ENCODE measurements around the gene GRID1. TPM values are rescaled to one million over a fixed set of nuclear protein-coding genes. Genes with fewer than 3 reads are reported as not detected.

GRID1 gene
- total and polyA plus RNA-seq, 9 of the 15 experiments (the other 6 are each of a cell fraction or from before 2014, with no cell fraction given), result 0.01 to 7.2 (median 1.2) TPM

- no peak for FAIRE-seq
- in situ Hi-C loops (cut with MboI), result no loop called here
- no peaks in the 10 kb centered on the region for H3K36me3 ChIP-seq (ENCODE audit: control insufficient read depth, insufficient read depth, low read length)
- H3K79me2 ChIP-seq (ENCODE audit: control insufficient read depth, insufficient read depth, low read length), result no peaks in the 10 kb centered on the region
- 3% methylated on average over 5 of the region's 5 CpGs for WGBS (ENCODE audit: insufficient coverage, low coverage, missing lambda C conversion rate)
- no peaks in the 10 kb centered on the region; the same call in 1 of the 2 replicates for H4K20me1 ChIP-seq (replicated peaks; ENCODE audit: control insufficient read depth, insufficient read depth, low read length)
- ChIA-PET POLR2A (interaction anchor here (1.3 kb wide), 1 partner anchor 10 kb away, joined by 3 read pairs; no protein-coding TSS in a partner anchor), CTCF (ENCODE audit: low intra/inter-chr PET ratio) (no interaction called here)
- H3K27ac ChIP-seq (ENCODE audit: extremely low read depth, low read depth, low read length), result no peak overlapping the region
- BruUV-seq (replicated peaks), result no TSS peak
- no peaks in the 10 kb centered on the region for H3K9me1 ChIP-seq (ENCODE audit: control insufficient read depth, insufficient read depth, low read length)
- intact Hi-C loops (cut with micrococcal nuclease), result no loop called here
- no peak for DNase-seq (ENCODE audit: extremely low read depth in 1 of 4, low spot score in 3 of 4)
- no peaks in the 10 kb centered on the region for H3K9me3 ChIP-seq (replicated peaks; ENCODE audit: control insufficient read depth, insufficient read depth, low read depth, low read length)
- H2AFZ ChIP-seq (ENCODE audit: low read depth, low read length), result no peak overlapping the region
- no peak overlapping the region for H3K9ac ChIP-seq (ENCODE audit: insufficient read depth in 1 of 2, low read depth in 2 of 2, low read length in 2 of 2)
- H3K27me3 ChIP-seq (ENCODE audit: control insufficient read depth in 2 of 2, insufficient read depth in 2 of 2, low read length in 2 of 2), result peaks cover 0 to 3% of the 10 kb centered on the region in 2 experiments; a peak in 1 of 5 replicates
- no peak overlapping the region for H3K4me3 ChIP-seq
- no peak overlapping the region for H3K4me2 ChIP-seq (ENCODE audit: insufficient read depth, low read length)
- no peaks in the 10 kb centered on the region for H3K4me1 ChIP-seq (replicated peaks in 1 of 2; ENCODE audit: control insufficient read depth in 2 of 2, insufficient read depth in 2 of 2, low read length in 2 of 2)
- no peak for ATAC-seq
- no peak for TF ChIP-seq CREM (IDR thresholded peaks at IDR 0.05; ENCODE audit: low read depth)
- TF ChIP-seq KLF6 (CRISPR knock-in tag; IDR thresholded peaks at IDR 0.05; ENCODE audit: borderline replicate concordance), result no peak
- no peak for TF ChIP-seq SP1 (CRISPR knock-in tag; IDR thresholded peaks at IDR 0.05)
- no peak for TF ChIP-seq ID3 (CRISPR knock-in tag; IDR thresholded peaks at IDR 0.05)
- no peak for TF ChIP-seq ID3 (tag; IDR thresholded peaks at IDR 0.05)
- TF ChIP-seq KAT2B (IDR thresholded peaks at IDR 0.05; ENCODE audit: low read depth, low read length), result no peak
- TF ChIP-seq, protein P1, sequence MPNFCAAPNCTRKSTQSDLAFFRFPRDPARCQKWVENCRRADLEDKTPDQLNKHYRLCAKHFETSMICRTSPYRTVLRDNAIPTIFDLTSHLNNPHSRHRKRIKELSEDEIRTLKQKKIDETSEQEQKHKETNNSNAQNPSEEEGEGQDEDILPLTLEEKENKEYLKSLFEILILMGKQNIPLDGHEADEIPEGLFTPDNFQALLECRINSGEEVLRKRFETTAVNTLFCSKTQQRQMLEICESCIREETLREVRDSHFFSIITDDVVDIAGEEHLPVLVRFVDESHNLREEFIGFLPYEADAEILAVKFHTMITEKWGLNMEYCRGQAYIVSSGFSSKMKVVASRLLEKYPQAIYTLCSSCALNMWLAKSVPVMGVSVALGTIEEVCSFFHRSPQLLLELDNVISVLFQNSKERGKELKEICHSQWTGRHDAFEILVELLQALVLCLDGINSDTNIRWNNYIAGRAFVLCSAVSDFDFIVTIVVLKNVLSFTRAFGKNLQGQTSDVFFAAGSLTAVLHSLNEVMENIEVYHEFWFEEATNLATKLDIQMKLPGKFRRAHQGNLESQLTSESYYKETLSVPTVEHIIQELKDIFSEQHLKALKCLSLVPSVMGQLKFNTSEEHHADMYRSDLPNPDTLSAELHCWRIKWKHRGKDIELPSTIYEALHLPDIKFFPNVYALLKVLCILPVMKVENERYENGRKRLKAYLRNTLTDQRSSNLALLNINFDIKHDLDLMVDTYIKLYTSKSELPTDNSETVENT (CRISPR knock-in tag; IDR thresholded peaks at IDR 0.05), result no peak
- TF ChIP-seq NFXL1 (CRISPR knock-in tag; IDR thresholded peaks at IDR 0.05), result no peak
- TF ChIP-seq, protein P2, sequence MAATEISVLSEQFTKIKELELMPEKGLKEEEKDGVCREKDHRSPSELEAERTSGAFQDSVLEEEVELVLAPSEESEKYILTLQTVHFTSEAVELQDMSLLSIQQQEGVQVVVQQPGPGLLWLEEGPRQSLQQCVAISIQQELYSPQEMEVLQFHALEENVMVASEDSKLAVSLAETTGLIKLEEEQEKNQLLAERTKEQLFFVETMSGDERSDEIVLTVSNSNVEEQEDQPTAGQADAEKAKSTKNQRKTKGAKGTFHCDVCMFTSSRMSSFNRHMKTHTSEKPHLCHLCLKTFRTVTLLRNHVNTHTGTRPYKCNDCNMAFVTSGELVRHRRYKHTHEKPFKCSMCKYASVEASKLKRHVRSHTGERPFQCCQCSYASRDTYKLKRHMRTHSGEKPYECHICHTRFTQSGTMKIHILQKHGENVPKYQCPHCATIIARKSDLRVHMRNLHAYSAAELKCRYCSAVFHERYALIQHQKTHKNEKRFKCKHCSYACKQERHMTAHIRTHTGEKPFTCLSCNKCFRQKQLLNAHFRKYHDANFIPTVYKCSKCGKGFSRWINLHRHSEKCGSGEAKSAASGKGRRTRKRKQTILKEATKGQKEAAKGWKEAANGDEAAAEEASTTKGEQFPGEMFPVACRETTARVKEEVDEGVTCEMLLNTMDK (IDR thresholded peaks at IDR 0.05; ENCODE audit: borderline replicate concordance, insufficient read depth, low read depth, low read length, poor library complexity, severe bottlenecking), result no peak
- TF ChIP-seq, protein P3, sequence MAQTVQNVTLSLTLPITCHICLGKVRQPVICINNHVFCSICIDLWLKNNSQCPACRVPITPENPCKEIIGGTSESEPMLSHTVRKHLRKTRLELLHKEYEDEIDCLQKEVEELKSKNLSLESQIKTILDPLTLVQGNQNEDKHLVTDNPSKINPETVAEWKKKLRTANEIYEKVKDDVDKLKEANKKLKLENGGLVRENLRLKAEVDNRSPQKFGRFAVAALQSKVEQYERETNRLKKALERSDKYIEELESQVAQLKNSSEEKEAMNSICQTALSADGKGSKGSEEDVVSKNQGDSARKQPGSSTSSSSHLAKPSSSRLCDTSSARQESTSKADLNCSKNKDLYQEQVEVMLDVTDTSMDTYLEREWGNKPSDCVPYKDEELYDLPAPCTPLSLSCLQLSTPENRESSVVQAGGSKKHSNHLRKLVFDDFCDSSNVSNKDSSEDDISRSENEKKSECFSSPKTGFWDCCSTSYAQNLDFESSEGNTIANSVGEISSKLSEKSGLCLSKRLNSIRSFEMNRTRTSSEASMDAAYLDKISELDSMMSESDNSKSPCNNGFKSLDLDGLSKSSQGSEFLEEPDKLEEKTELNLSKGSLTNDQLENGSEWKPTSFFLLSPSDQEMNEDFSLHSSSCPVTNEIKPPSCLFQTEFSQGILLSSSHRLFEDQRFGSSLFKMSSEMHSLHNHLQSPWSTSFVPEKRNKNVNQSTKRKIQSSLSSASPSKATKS (CRISPR knock-in tag; IDR thresholded peaks at IDR 0.05), result no peak
- no peak for TF ChIP-seq ZNF668 (CRISPR knock-in tag; IDR thresholded peaks at IDR 0.05)
- TF ChIP-seq, protein P4, sequence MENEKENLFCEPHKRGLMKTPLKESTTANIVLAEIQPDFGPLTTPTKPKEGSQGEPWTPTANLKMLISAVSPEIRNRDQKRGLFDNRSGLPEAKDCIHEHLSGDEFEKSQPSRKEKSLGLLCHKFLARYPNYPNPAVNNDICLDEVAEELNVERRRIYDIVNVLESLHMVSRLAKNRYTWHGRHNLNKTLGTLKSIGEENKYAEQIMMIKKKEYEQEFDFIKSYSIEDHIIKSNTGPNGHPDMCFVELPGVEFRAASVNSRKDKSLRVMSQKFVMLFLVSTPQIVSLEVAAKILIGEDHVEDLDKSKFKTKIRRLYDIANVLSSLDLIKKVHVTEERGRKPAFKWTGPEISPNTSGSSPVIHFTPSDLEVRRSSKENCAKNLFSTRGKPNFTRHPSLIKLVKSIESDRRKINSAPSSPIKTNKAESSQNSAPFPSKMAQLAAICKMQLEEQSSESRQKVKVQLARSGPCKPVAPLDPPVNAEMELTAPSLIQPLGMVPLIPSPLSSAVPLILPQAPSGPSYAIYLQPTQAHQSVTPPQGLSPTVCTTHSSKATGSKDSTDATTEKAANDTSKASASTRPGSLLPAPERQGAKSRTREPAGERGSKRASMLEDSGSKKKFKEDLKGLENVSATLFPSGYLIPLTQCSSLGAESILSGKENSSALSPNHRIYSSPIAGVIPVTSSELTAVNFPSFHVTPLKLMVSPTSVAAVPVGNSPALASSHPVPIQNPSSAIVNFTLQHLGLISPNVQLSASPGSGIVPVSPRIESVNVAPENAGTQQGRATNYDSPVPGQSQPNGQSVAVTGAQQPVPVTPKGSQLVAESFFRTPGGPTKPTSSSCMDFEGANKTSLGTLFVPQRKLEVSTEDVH (IDR thresholded peaks at IDR 0.05; ENCODE audit: low read depth, partially characterized antibody), result no peak
Measured at GRCh38 chr10:85925201-85925750, 441.3 kb downstream of the GRID1 start.
